Hepatic stellate cell (primary cell): ENCODE results near the gene C1orf35.

Experiments used
- DNase-seq: peaks from one replicate; pipeline ENCODE4 v3.0.0; 2011; ENCODE audit warnings: low spot score

The C1orf35 gene

DNA sequence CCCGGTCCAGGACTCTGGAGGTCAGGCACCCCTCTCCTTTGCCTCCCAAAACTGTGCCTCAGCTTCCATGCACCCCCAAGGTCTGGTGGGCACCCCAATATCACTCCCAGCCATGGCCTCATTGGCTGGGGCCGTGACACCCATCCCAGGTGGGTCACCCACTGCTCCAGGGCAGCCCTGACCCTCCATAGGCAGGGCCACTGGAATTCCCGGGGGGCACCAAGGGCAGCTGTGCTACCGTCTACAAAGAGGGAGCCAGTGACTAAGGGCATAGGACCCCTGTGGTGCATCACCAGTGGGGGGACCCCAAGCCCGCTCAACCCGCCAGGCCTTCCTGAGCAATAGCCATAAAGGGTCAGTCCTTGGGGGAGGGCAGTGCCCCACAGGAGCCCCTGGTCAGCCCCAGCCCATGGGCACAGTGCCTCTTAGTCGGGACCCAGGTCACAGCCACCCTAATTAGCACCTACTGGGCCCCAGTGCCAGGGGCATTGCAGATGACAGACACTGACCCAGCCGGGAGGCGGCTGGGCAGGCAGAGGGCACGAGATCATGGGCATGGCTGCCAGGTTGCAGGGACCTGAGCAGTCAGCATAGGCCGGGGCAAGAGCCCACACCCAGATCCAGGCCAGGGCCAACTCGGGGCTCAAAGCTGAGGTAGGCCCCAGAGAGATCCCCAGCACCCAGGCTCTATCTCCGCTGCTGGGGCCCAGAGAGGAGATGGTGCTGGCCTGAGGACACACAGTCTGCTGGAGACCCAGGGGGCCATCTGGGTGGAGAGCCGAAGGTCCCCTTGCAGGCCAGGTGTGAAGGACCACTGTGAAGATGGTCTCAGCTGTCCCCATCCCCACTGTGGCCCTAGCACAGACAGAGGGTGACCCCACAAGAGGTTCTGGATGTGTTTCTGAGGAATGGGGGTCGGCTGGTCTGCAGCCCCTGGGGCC is 39.6 kb downstream of the C1orf35 start:
- DNase-seq, result no peak

DNA sequence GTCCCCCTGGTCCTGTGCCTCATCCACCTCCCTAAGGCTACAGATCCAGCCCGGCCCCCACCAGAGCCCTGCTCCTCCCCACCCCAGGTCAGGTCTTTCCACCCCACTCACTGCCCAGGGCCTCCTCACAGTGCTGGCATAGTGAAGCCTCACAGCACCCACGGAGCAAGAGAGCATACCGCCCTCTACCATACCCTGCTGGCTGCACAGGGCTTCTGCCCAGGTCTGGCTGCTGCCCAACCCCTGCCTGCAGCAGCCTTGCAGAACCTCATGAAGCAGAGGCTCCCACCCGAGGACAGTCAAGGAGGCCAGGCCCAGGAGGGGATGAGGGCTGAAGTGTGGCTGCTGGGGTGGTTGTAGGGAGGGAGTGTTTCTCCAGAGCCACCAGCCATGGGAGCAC is 40.3 kb downstream of the C1orf35 start:
- DNase-seq, result no peak

GRCh38 chr1:228062085-228062791 is 40.9 kb downstream of the C1orf35 start:
- DNase-seq, result no peak

- DNase-seq, result no peak
Observed at GRCh38 chr1:228061411-228062084, 41.6 kb downstream of the C1orf35 start.

GRCh38 chr1:228060458-228061190 is 42.5 kb downstream of the C1orf35 start:
- DNase-seq, result peak; percentile 42

- DNase-seq, result no peak
Observed at GRCh38 chr1:228059634-228060457, 43.3 kb downstream of the C1orf35 start.

DNA sequence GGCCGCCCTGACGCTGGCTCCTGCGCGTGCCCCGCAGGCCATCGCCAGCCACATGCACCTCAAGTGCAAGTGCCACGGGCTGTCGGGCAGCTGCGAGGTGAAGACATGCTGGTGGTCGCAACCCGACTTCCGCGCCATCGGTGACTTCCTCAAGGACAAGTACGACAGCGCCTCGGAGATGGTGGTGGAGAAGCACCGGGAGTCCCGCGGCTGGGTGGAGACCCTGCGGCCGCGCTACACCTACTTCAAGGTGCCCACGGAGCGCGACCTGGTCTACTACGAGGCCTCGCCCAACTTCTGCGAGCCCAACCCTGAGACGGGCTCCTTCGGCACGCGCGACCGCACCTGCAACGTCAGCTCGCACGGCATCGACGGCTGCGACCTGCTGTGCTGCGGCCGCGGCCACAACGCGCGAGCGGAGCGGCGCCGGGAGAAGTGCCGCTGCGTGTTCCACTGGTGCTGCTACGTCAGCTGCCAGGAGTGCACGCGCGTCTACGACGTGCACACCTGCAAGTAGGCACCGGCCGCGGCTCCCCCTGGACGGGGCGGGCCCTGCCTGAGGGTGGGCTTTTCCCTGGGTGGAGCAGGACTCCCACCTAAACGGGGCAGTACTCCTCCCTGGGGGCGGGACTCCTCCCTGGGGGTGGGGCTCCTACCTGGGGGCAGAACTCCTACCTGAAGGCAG is 44.0 kb downstream of the C1orf35 start:
- DNase-seq, result no peak

GRCh38 chr1:228058172-228058948 is 44.8 kb downstream of the C1orf35 start:
- DNase-seq, result no peak
